Liver (tissue), 3 donors: ENCODE results near the gene TRPT1.

Experiments used
- GABPA ChIP-seq, 2 donors: IDR thresholded peaks in 1 of 2; conservative IDR thresholded peaks in 1 of 2; 2 replicates each; pipeline ENCODE4 v1.6.1; 2016; ENCODE audit warnings: antibody characterized with exemption in 2 of 2, mild to moderate bottlenecking in 1 of 2, moderate library complexity in 1 of 2
- HNF4A ChIP-seq, 2 donors: conservative IDR thresholded peaks; 2 replicates each; pipeline ENCODE4 v1.6.1; 2016; ENCODE audit warnings: antibody characterized with exemption in 2 of 2, mild to moderate bottlenecking in 2 of 2
- HNF4G ChIP-seq: IDR thresholded peaks from 2 replicates; pipeline ENCODE4 v1.6.1; 2016; ENCODE audit warnings: antibody characterized with exemption
- JUND ChIP-seq, 2 donors: IDR thresholded peaks; 2 replicates each; pipeline ENCODE4 v1.6.1; 2016; ENCODE audit warnings: antibody characterized with exemption in 2 of 2
- RAD21 ChIP-seq, 2 donors: IDR thresholded peaks; 2 replicates each; pipeline ENCODE4 v1.6.1; 2016; ENCODE audit warnings: antibody characterized with exemption in 2 of 2, mild to moderate bottlenecking in 2 of 2
- SP1 ChIP-seq: IDR thresholded peaks from 2 replicates; pipeline ENCODE4 v1.6.1; 2018; ENCODE audit warnings: antibody characterized with exemption, mild to moderate bottlenecking
- TAF1 ChIP-seq: conservative IDR thresholded peaks from 2 replicates; pipeline ENCODE4 v1.6.1; 2016; ENCODE audit warnings: antibody characterized with exemption, mild to moderate bottlenecking
- YY1 ChIP-seq: IDR thresholded peaks from 2 replicates; pipeline ENCODE4 v1.6.1; 2016; ENCODE audit warnings: antibody characterized with exemption, mild to moderate bottlenecking
- TF ChIP-seq, protein P1 (sequence below): fragments of 150-350 bp; IDR thresholded peaks from 2 replicates; pipeline ENCODE4 v1.5.1; 2017; ENCODE audit warnings: improper control_type of control experiment, low read depth, low read length; ENCODE audit not compliant: missing input control
- TF ChIP-seq, protein P2 (sequence below): IDR thresholded peaks from 2 replicates; pipeline ENCODE4 v1.6.1; 2016; ENCODE audit warnings: antibody characterized with exemption
- TF ChIP-seq, protein P3 (sequence below): IDR thresholded peaks from 2 replicates; pipeline ENCODE4 v1.6.1; 2016; ENCODE audit warnings: antibody characterized with exemption
- TF ChIP-seq, protein P4 (sequence below): IDR thresholded peaks from 2 replicates; pipeline ENCODE4 v1.6.1; 2016; ENCODE audit warnings: antibody characterized with exemption, mild to moderate bottlenecking
- TF ChIP-seq, protein P5 (sequence below): IDR thresholded peaks from 2 replicates; pipeline ENCODE4 v1.6.1; 2016; ENCODE audit warnings: antibody characterized with exemption
- donor health status: healthy.
- donor health status: healthy.

DNA sequence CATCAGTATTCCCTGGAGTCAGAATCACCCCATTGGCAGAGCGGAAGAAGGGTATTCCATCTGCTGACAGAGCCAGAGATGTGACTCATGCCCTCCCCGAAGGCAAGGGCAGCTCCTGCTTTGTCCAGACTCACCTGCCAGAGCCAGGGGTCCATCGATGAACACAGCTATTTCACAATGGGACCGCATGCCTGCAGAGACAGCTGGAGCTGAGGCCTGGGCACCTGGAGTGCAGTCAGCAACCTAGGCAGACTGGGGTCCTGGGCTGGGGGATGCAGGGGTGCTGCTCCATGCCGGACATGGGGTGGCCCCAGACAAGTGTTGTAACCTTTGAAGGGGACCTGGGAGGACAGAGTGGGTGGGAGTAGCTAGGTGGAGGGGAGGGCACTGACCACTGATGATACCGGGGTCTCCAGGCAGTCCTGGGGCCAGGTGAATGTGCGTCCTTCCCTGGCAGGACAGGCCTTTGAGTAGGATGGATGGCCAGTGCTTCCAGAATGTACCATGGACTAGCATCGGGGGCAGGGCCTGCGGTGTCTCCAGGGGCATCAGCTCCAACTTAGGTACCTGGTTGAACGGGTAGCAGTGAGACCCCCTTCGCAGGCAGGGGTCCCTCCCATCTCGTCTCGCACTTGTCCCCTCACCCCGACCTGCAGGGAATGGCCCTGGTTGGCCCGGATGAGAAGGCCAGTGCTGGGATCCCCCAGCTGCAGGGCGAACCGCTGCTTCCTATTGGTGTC, 1.7 kb downstream of the TRPT1 start:
- TF ChIP-seq, protein P1, sequence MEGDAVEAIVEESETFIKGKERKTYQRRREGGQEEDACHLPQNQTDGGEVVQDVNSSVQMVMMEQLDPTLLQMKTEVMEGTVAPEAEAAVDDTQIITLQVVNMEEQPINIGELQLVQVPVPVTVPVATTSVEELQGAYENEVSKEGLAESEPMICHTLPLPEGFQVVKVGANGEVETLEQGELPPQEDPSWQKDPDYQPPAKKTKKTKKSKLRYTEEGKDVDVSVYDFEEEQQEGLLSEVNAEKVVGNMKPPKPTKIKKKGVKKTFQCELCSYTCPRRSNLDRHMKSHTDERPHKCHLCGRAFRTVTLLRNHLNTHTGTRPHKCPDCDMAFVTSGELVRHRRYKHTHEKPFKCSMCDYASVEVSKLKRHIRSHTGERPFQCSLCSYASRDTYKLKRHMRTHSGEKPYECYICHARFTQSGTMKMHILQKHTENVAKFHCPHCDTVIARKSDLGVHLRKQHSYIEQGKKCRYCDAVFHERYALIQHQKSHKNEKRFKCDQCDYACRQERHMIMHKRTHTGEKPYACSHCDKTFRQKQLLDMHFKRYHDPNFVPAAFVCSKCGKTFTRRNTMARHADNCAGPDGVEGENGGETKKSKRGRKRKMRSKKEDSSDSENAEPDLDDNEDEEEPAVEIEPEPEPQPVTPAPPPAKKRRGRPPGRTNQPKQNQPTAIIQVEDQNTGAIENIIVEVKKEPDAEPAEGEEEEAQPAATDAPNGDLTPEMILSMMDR, result no peak
- TF ChIP-seq RAD21 (IDR thresholded peaks at IDR 0.05) (no peak), YY1 (no peak), SP1 (no peak), JUND (IDR thresholded peaks at IDR 0.05) (no peak), TAF1 (no peak), GABPA (IDR thresholded peaks at IDR 0.05 in 1 of 2, conservative IDR thresholded peaks at IDR 0.05 in 1 of 2) (no peak), HNF4A (conservative IDR thresholded peaks at IDR 0.05) (no peak), HNF4G (no peak)
- TF ChIP-seq, protein P2, sequence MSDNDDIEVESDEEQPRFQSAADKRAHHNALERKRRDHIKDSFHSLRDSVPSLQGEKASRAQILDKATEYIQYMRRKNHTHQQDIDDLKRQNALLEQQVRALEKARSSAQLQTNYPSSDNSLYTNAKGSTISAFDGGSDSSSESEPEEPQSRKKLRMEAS, result no peak
- TF ChIP-seq, protein P3, sequence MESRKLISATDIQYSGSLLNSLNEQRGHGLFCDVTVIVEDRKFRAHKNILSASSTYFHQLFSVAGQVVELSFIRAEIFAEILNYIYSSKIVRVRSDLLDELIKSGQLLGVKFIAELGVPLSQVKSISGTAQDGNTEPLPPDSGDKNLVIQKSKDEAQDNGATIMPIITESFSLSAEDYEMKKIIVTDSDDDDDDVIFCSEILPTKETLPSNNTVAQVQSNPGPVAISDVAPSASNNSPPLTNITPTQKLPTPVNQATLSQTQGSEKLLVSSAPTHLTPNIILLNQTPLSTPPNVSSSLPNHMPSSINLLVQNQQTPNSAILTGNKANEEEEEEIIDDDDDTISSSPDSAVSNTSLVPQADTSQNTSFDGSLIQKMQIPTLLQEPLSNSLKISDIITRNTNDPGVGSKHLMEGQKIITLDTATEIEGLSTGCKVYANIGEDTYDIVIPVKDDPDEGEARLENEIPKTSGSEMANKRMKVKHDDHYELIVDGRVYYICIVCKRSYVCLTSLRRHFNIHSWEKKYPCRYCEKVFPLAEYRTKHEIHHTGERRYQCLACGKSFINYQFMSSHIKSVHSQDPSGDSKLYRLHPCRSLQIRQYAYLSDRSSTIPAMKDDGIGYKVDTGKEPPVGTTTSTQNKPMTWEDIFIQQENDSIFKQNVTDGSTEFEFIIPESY, result no peak
- TF ChIP-seq, protein P4, sequence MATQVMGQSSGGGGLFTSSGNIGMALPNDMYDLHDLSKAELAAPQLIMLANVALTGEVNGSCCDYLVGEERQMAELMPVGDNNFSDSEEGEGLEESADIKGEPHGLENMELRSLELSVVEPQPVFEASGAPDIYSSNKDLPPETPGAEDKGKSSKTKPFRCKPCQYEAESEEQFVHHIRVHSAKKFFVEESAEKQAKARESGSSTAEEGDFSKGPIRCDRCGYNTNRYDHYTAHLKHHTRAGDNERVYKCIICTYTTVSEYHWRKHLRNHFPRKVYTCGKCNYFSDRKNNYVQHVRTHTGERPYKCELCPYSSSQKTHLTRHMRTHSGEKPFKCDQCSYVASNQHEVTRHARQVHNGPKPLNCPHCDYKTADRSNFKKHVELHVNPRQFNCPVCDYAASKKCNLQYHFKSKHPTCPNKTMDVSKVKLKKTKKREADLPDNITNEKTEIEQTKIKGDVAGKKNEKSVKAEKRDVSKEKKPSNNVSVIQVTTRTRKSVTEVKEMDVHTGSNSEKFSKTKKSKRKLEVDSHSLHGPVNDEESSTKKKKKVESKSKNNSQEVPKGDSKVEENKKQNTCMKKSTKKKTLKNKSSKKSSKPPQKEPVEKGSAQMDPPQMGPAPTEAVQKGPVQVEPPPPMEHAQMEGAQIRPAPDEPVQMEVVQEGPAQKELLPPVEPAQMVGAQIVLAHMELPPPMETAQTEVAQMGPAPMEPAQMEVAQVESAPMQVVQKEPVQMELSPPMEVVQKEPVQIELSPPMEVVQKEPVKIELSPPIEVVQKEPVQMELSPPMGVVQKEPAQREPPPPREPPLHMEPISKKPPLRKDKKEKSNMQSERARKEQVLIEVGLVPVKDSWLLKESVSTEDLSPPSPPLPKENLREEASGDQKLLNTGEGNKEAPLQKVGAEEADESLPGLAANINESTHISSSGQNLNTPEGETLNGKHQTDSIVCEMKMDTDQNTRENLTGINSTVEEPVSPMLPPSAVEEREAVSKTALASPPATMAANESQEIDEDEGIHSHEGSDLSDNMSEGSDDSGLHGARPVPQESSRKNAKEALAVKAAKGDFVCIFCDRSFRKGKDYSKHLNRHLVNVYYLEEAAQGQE, result no peak
- TF ChIP-seq, protein P5, sequence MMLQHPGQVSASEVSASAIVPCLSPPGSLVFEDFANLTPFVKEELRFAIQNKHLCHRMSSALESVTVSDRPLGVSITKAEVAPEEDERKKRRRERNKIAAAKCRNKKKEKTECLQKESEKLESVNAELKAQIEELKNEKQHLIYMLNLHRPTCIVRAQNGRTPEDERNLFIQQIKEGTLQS, result no peak
